HL-60 (cell line): ENCODE results near the gene PRKAG2.
"Not testable (repeated sequence)": the region's sequence is repeated elsewhere in the genome, so short reads cannot be mapped to it uniquely, and the experiment has no call there.

Experiments used
- DNase-seq, 2 experiments: peaks; one replicate each; pipeline ENCODE4 v3.0.0-alpha.2; 2010 to 2020; ENCODE audit warnings: low read depth in 1 of 2, low spot score in 1 of 2
- H3K27ac ChIP-seq: fragments of 250-450 bp; sonication (Bioruptor Pico); replicated peaks from 2 replicates; pipeline ENCODE4 v1.5.1; 2020; ENCODE audit warnings: mild to moderate bottlenecking, moderate library complexity
- H3K27me3 ChIP-seq: fragments of 250-450 bp; sonication (Bioruptor Pico); 2 replicates; pipeline ENCODE4 v1.5.1; 2021; ENCODE audit warnings: mild to moderate bottlenecking, moderate library complexity; ENCODE audit not compliant: insufficient read depth, poor library complexity, severe bottlenecking
- H3K4me3 ChIP-seq: replicated peaks from 2 replicates; pipeline ENCODE4 v1.5.1; 2011; ENCODE audit warnings: mild to moderate bottlenecking, control low read depth, low read length; ENCODE audit not compliant: insufficient read depth
- GABPA ChIP-seq: IDR thresholded peaks from 2 replicates; pipeline ENCODE4 v1.6.1; 2012; ENCODE audit warnings: low read depth
- POLR2AphosphoS5 ChIP-seq: IDR thresholded peaks from 2 replicates; pipeline ENCODE4 v1.6.1; 2012; ENCODE audit warnings: low read depth
- SPI1 ChIP-seq: IDR thresholded peaks from 2 replicates; pipeline ENCODE4 v1.6.1; 2012; ENCODE audit warnings: low read depth, mild to moderate bottlenecking, borderline replicate concordance
- TF ChIP-seq, protein P1 (sequence below): IDR thresholded peaks from one replicate; pipeline ENCODE4 v1.5.1; 2011; ENCODE audit warnings: low read length, control low read depth, inconsistent platforms; ENCODE audit not compliant: insufficient read depth
- TF ChIP-seq, protein P2 (sequence below): IDR thresholded peaks from 2 replicates; pipeline ENCODE4 v1.6.1; 2012; ENCODE audit warnings: low read depth; ENCODE audit not compliant: insufficient replicate concordance

The PRKAG2 gene

DNA sequence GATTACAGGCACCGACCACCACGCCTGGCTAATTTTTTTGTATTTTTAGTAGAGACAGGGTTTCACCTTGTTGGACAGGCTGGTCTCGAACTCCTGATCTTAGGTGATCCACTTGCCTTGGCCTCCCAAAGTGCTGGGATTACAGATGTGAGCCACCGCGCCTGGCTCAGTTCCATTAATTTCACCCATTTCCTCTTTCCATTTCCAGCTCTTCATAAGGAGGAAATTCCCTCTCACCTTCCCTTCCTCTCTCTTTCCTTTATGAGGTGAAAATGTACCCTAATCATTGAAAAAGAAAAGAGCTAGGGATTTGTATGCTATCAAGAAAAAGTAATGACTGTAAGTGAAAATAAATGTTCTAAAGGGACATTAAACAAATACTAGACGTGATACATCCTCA, 50.6 kb downstream of the PRKAG2 start:
- not testable (repeated sequence) for H3K27me3 ChIP-seq, H3K4me3 ChIP-seq, DNase-seq, H3K27ac ChIP-seq
- peak; percentile 24; the same call in 1 of the 2 replicates for TF ChIP-seq SPI1

DNA sequence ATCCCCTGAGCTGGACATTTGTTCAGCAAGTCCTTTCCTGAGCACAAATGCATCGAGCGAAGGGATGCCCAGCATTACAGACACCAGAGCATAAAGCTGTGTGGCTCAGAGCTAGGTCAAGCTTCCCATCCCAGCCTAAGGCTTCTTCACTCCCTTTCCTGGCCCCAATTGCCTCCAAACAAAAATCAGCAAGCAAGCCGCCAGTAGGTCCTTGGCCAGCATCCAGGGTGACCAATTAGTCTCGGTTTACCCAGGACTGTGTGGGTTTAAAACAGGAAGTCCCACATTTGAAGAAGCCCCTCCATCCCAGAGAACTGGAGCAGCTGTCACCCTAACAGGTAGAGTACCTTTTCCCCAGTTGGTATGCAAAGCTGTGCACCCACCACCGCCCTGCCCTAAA, 51.2 kb downstream of the PRKAG2 start:
- Histone ChIP-seq H3K27me3 (no peaks in the 10 kb centered on the region), H3K27ac (no peak overlapping the region), H3K4me3 (no peak overlapping the region)
- no peak for TF ChIP-seq POLR2AphosphoS5
- TF ChIP-seq, protein P1, sequence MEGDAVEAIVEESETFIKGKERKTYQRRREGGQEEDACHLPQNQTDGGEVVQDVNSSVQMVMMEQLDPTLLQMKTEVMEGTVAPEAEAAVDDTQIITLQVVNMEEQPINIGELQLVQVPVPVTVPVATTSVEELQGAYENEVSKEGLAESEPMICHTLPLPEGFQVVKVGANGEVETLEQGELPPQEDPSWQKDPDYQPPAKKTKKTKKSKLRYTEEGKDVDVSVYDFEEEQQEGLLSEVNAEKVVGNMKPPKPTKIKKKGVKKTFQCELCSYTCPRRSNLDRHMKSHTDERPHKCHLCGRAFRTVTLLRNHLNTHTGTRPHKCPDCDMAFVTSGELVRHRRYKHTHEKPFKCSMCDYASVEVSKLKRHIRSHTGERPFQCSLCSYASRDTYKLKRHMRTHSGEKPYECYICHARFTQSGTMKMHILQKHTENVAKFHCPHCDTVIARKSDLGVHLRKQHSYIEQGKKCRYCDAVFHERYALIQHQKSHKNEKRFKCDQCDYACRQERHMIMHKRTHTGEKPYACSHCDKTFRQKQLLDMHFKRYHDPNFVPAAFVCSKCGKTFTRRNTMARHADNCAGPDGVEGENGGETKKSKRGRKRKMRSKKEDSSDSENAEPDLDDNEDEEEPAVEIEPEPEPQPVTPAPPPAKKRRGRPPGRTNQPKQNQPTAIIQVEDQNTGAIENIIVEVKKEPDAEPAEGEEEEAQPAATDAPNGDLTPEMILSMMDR, result no peak
- TF ChIP-seq, protein P2, sequence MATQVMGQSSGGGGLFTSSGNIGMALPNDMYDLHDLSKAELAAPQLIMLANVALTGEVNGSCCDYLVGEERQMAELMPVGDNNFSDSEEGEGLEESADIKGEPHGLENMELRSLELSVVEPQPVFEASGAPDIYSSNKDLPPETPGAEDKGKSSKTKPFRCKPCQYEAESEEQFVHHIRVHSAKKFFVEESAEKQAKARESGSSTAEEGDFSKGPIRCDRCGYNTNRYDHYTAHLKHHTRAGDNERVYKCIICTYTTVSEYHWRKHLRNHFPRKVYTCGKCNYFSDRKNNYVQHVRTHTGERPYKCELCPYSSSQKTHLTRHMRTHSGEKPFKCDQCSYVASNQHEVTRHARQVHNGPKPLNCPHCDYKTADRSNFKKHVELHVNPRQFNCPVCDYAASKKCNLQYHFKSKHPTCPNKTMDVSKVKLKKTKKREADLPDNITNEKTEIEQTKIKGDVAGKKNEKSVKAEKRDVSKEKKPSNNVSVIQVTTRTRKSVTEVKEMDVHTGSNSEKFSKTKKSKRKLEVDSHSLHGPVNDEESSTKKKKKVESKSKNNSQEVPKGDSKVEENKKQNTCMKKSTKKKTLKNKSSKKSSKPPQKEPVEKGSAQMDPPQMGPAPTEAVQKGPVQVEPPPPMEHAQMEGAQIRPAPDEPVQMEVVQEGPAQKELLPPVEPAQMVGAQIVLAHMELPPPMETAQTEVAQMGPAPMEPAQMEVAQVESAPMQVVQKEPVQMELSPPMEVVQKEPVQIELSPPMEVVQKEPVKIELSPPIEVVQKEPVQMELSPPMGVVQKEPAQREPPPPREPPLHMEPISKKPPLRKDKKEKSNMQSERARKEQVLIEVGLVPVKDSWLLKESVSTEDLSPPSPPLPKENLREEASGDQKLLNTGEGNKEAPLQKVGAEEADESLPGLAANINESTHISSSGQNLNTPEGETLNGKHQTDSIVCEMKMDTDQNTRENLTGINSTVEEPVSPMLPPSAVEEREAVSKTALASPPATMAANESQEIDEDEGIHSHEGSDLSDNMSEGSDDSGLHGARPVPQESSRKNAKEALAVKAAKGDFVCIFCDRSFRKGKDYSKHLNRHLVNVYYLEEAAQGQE, result no peak
- no peak for TF ChIP-seq SPI1
- TF ChIP-seq GABPA, result no peak
- no peak for DNase-seq

DNA sequence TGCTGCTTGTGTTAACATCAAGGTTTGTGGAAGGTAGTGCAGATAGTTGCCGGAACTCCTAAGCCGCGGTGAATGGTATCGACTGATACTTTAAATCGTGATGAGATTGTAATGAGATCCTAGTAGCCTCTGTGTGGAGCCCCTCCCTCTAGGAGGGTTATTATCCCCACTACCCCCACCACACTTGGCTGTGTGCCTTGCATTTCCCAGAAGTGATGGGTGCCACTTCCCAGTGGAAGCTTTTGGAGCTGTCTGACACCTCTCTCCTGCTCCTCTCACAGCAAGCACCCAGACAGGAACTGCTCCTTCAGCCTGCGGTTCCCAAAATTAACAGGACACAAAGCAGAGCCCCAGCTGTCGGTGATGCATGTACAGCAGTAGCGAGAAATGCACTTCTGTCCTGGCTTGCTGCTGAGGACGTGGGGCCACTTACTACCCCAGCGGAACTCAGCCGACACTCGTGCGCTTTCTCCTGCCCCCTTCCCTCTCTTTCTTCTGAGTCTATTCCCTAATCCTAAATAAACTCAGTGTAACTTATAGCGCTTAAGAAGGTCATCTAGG, 52.5 kb downstream of the PRKAG2 start:
- no peak overlapping the region for H3K27ac ChIP-seq
- DNase-seq, result no peak
- TF ChIP-seq, protein P2, result no peak
- TF ChIP-seq SPI1, result no peak
- TF ChIP-seq, protein P1, result no peak
- TF ChIP-seq POLR2AphosphoS5, result no peak
- TF ChIP-seq GABPA, result no peak
- no peak overlapping the region for H3K4me3 ChIP-seq
- H3K27me3 ChIP-seq, result no peaks in the 10 kb centered on the region

DNA sequence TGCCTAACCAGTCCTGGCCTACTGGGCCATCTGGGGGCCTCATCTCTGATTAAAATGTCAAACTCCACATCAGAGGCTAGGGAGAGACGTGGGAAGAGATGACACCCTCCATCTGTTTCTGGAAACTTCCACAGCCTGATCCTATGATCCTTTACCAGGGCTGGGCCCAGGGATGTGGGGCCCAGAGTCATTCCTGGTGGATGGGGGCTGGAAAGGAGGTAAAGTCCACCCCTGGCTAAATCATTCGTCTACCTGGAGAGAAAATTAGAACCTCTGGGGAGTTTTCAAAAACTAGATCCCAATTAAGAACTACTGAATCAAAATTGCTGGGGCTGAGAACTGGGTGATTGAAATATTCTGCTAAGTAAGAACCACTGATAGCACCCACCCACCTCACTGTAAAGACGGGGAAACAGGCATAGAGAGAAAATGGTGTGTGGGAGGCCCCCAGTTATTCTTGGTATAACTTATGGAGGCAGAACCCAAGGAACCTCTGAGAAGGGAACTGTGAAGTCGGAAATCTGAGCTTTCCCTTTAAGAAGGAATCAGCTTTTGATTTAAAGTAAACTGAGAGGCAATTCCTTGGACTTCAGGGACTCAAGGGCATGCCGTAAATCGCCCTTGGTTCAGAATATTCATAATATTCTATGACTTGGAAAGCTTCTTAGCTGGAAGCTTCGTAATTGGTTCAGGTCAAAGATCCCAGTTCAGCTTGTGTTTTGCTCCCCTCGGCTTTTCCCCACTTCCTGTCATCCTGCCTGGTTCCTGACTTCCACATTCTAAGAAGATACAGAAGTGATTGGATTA, 53.1 kb downstream of the PRKAG2 start:
- Histone ChIP-seq H3K27me3 (no peaks in the 10 kb centered on the region), H3K27ac (no peak overlapping the region), H3K4me3 (no peak overlapping the region)
- TF ChIP-seq, protein P1, result no peak
- TF ChIP-seq GABPA (no peak), POLR2AphosphoS5 (no peak), SPI1 (no peak)
- TF ChIP-seq, protein P2, result no peak
- no peak for DNase-seq
